Activated naive CD8-positive, alpha-beta T cell treated with anti-CD3 and anti-CD28 coated beads, Interleukin-2, amount 10 ng/mL, durations not matched to agents 7 days and 5 days (primary cell): ENCODE data around the gene TTC32. TPM values are rescaled to one million over a fixed set of nuclear protein-coding genes. Genes with fewer than 3 reads are reported as not detected.

Source experiments
- ATAC-seq: fragments of 150-1000 bp; cut with Tn5 transposase; one replicate; pipeline ENCODE4 v1.10.0; 2021; ENCODE audit warnings: low read depth, moderate library complexity
- POLR2A ChIA-PET: fragments of 350-600 bp; sonication (Branson Sonifier 250); formaldehyde crosslinking; loops from one replicate; lab custom pipeline; 2021; ENCODE audit warnings: antibody characterized with exemption; lab: Charles Lee
- DNase-seq: peaks from one replicate; pipeline ENCODE4 v3.0.0; 2021
- H3K27ac Mint-ChIP-seq: one replicate; pipeline ENCODE4 v1.8.0; 2022; ENCODE audit warnings: mild to moderate bottlenecking, mixed read lengths
- H3K27me3 Mint-ChIP-seq: one replicate; pipeline ENCODE4 v1.8.0; 2022; ENCODE audit warnings: mild to moderate bottlenecking, moderate library complexity, mixed read lengths
- H3K36me3 Mint-ChIP-seq: one replicate; pipeline ENCODE4 v1.8.0; 2021; ENCODE audit warnings: mild to moderate bottlenecking, mixed read lengths
- H3K4me1 Mint-ChIP-seq: one replicate; pipeline ENCODE4 v1.8.0; 2021; ENCODE audit warnings: mixed read lengths
- H3K4me3 Mint-ChIP-seq: one replicate; pipeline ENCODE4 v1.8.0; 2022; ENCODE audit warnings: mild to moderate bottlenecking, moderate library complexity, mixed read lengths
- H3K9me3 Mint-ChIP-seq: one replicate; pipeline ENCODE4 v1.8.0; 2021; ENCODE audit warnings: mixed read lengths
- total RNA-seq, 2 experiments: library from RNA; stranded (reverse); gene quantifications; one replicate each; pipeline ENCODE4 v1.2.3, GENCODE V29; 2021

The TTC32 gene
- total RNA-seq, 2 experiments from 2014 or later = 41.2 to 43.5 TPM

GRCh38 chr2:19864381-19864780 is 37.4 kb downstream of the TTC32 start:
- no peaks in the 10 kb centered on the region for H3K9me3 Mint-ChIP-seq
- peaks cover 3% of the 10 kb centered on the region for H3K27me3 Mint-ChIP-seq
- no peak overlapping the region for H3K4me3 Mint-ChIP-seq
- no peaks in the 10 kb centered on the region for H3K36me3 Mint-ChIP-seq
- ATAC-seq (no peak), DNase-seq (no peak)
- no peak overlapping the region for H3K27ac Mint-ChIP-seq
- POLR2A ChIA-PET = no interaction called here
- H3K4me1 Mint-ChIP-seq = peaks cover under 1% of the 10 kb centered on the region

- no peaks in the 10 kb centered on the region for H3K4me1 Mint-ChIP-seq
- peaks cover 3% of the 10 kb centered on the region for H3K27me3 Mint-ChIP-seq
- no peak overlapping the region for H3K27ac Mint-ChIP-seq
- H3K36me3 Mint-ChIP-seq = no peaks in the 10 kb centered on the region
- H3K9me3 Mint-ChIP-seq = no peaks in the 10 kb centered on the region
- POLR2A ChIA-PET = no interaction called here
- no peak overlapping the region for H3K4me3 Mint-ChIP-seq
- DNase-seq (peak; percentile 82), ATAC-seq (peak; percentile 85)
Observed at GRCh38 chr2:19863303-19864041, 38.3 kb downstream of the TTC32 start.

DNA sequence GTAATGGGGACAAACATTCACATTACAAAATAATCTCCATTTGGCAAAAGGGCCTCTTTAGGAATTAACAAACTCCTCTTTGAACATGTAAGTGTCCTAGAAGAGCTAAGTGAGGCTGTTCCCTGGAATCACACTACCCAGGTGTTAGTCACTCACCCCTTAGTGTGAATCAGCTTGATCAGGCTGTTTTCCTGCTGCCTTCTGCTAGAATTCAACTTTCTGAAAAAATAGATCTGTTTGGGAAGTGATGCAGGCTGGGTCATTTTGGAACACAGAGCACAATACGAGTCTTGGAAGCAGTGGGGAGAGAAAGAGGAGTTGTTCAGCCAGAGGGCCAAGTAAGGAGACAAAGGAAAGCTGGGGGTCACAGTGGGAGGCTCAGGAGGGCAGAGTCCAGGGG is 40.0 kb downstream of the TTC32 start:
- peaks cover 6% of the 10 kb centered on the region for H3K27me3 Mint-ChIP-seq
- H3K9me3 Mint-ChIP-seq = no peaks in the 10 kb centered on the region
- POLR2A ChIA-PET = interaction anchor here (0.6 kb wide), 1 partner anchor 123 kb away, joined by 3 read pairs; no protein-coding TSS in a partner anchor
- H3K4me3 Mint-ChIP-seq = no peak overlapping the region
- H3K27ac Mint-ChIP-seq = no peak overlapping the region
- DNase-seq = no peak
- no peaks in the 10 kb centered on the region for H3K4me1 Mint-ChIP-seq
- no peak for ATAC-seq
- H3K36me3 Mint-ChIP-seq = no peaks in the 10 kb centered on the region

DNA sequence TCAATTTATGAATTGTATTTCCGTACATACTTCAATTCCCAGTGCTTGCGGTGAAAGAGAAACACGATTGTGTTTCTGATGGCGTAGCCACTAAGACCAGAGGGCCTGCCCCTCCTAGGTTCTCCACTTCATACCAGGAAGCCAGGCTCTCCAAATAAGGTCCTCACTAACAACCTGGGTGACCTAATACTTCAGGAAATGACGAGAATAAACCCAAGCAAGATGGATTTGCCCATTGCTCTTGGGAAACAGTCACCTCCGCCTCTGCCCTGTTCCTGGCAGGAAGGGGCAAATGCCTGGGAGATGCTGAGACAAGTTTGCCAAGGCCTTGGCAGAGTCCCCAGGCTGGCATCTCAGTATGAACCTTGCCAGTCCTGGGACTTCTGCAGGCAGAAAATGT is 41.8 kb downstream of the TTC32 start:
- no peaks in the 10 kb centered on the region for H3K4me1 Mint-ChIP-seq
- no peaks in the 10 kb centered on the region for H3K36me3 Mint-ChIP-seq
- DNase-seq = no peak
- no peak overlapping the region for H3K27ac Mint-ChIP-seq
- no peaks in the 10 kb centered on the region for H3K9me3 Mint-ChIP-seq
- H3K27me3 Mint-ChIP-seq = peaks cover 10% of the 10 kb centered on the region
- ATAC-seq = no peak
- H3K4me3 Mint-ChIP-seq = no peak overlapping the region
- POLR2A ChIA-PET = no interaction called here

GRCh38 chr2:19859565-19859964 is 42.2 kb downstream of the TTC32 start:
- Mint-ChIP-seq H3K4me1 (no peaks in the 10 kb centered on the region), H3K9me3 (no peaks in the 10 kb centered on the region), H3K27me3 (peaks cover 10% of the 10 kb centered on the region), H3K4me3 (no peak overlapping the region), H3K27ac (no peak overlapping the region), H3K36me3 (no peaks in the 10 kb centered on the region)
- ATAC-seq = no peak
- DNase-seq = no peak
- POLR2A ChIA-PET = no interaction called here

GRCh38 chr2:19857806-19858205 is 44.0 kb downstream of the TTC32 start:
- no peaks in the 10 kb centered on the region for H3K36me3 Mint-ChIP-seq
- POLR2A ChIA-PET = no interaction called here
- no peaks in the 10 kb centered on the region for H3K4me1 Mint-ChIP-seq
- no peak overlapping the region for H3K4me3 Mint-ChIP-seq
- H3K9me3 Mint-ChIP-seq = no peaks in the 10 kb centered on the region
- peaks cover 9% of the 10 kb centered on the region for H3K27me3 Mint-ChIP-seq
- no peak overlapping the region for H3K27ac Mint-ChIP-seq
- ATAC-seq (no peak), DNase-seq (no peak)

GRCh38 chr2:19857100-19857499 is 44.7 kb downstream of the TTC32 start:
- no peak for ATAC-seq
- no peaks in the 10 kb centered on the region for H3K9me3 Mint-ChIP-seq
- POLR2A ChIA-PET = no interaction called here
- no peaks in the 10 kb centered on the region for H3K4me1 Mint-ChIP-seq
- H3K36me3 Mint-ChIP-seq = no peaks in the 10 kb centered on the region
- H3K4me3 Mint-ChIP-seq = no peak overlapping the region
- peaks cover 9% of the 10 kb centered on the region for H3K27me3 Mint-ChIP-seq
- DNase-seq = no peak
- no peak overlapping the region for H3K27ac Mint-ChIP-seq

GRCh38 chr2:19855542-19856431 is 46.0 kb downstream of the TTC32 start:
- no peaks in the 10 kb centered on the region for H3K9me3 Mint-ChIP-seq
- ATAC-seq (no peak), DNase-seq (no peak)
- H3K27me3 Mint-ChIP-seq = peaks cover 9% of the 10 kb centered on the region
- H3K4me1 Mint-ChIP-seq = no peaks in the 10 kb centered on the region
- no peaks in the 10 kb centered on the region for H3K36me3 Mint-ChIP-seq
- POLR2A ChIA-PET = no interaction called here
- H3K4me3 Mint-ChIP-seq = no peak overlapping the region
- no peak overlapping the region for H3K27ac Mint-ChIP-seq

DNA sequence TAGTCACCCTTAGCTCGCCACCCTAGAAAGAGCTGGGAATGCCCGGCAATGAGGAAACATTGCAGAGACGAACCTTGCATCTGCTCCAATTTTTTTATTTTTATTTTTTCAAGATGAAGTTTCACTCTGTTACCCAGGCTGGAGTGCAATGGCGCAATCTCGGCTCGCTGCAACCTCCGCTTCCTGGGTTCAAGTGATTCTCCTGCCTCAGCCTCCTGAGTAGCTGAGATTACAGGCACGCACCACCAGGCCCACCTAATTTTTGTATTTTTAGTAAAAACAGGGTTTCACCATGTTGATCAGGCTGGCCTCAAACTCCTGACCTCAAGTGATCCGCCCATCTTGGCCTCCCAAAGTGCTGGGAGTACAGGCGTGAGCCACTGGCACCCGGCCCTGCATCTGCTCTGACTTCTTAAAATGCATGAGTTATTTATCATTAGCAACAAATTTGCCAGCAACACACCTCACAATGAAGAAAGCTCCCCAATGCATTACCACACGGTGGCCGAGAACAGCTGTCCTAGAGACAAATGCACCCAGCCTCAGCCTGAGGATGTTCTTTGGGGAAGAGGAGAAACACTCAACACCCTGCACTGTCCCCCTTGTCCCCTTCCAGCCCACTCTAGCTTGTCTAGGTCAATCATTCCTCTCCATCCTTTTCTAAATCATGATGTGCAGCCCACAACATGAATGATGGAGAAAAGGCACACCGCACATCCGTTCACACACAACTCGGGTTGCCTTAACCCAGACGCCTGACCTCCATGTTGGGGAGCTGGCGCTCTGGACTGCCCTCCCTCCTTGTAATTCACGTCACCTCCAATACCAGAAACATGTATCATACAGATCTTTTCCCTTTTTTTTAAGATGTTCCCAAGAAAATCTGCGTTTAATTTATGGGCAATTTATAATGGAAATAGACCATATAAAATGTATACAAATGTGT is 46.9 kb downstream of the TTC32 start:
- Mint-ChIP-seq H3K9me3 (no peaks in the 10 kb centered on the region), H3K27me3 (peaks cover 9% of the 10 kb centered on the region), H3K4me1 (no peaks in the 10 kb centered on the region), H3K36me3 (no peaks in the 10 kb centered on the region), H3K4me3 (no peak overlapping the region), H3K27ac (no peak overlapping the region)
- DNase-seq (no peak), ATAC-seq (no peak)
- POLR2A ChIA-PET = no interaction called here

GRCh38 chr2:19851116-19851695 is 50.6 kb downstream of the TTC32 start:
- H3K36me3 Mint-ChIP-seq = no peaks in the 10 kb centered on the region
- H3K4me1 Mint-ChIP-seq = no peaks in the 10 kb centered on the region
- H3K9me3 Mint-ChIP-seq = peaks cover 3% of the 10 kb centered on the region
- POLR2A ChIA-PET = no interaction called here
- no peak for ATAC-seq
- H3K27ac Mint-ChIP-seq = no peak overlapping the region
- peaks cover 4% of the 10 kb centered on the region for H3K27me3 Mint-ChIP-seq
- no peak for DNase-seq
- H3K4me3 Mint-ChIP-seq = no peak overlapping the region

GRCh38 chr2:19850056-19851050 is 51.4 kb downstream of the TTC32 start:
- DNase-seq = no peak
- peaks cover 3% of the 10 kb centered on the region for H3K9me3 Mint-ChIP-seq
- ATAC-seq = no peak
- H3K4me1 Mint-ChIP-seq = no peaks in the 10 kb centered on the region
- H3K4me3 Mint-ChIP-seq = no peak overlapping the region
- no peaks in the 10 kb centered on the region for H3K36me3 Mint-ChIP-seq
- peaks cover 2% of the 10 kb centered on the region for H3K27me3 Mint-ChIP-seq
- H3K27ac Mint-ChIP-seq = no peak overlapping the region
- POLR2A ChIA-PET = no interaction called here

- no peak for DNase-seq
- POLR2A ChIA-PET = no interaction called here
- H3K36me3 Mint-ChIP-seq = no peaks in the 10 kb centered on the region
- H3K9me3 Mint-ChIP-seq = peaks cover 3% of the 10 kb centered on the region
- ATAC-seq = no peak
- H3K27ac Mint-ChIP-seq = no peak overlapping the region
- H3K4me3 Mint-ChIP-seq = no peak overlapping the region
- H3K27me3 Mint-ChIP-seq = peaks cover 4% of the 10 kb centered on the region
- H3K4me1 Mint-ChIP-seq = no peaks in the 10 kb centered on the region
Observed at GRCh38 chr2:19848952-19849351, 52.8 kb downstream of the TTC32 start.
